Stimulated activated CD8-positive, alpha-beta memory T cell treated with anti-CD3 and anti-CD28 coated beads, Interleukin-15, amount 100 ng/mL, for 24 hours (primary cell): ENCODE data around the gene MTA3.
"Not testable (repeated sequence)": the region's sequence is repeated elsewhere in the genome, so short reads cannot be mapped to it uniquely, and the experiment has no call there.

Experiments
- DNase-seq: peaks from one replicate; pipeline ENCODE4 v3.0.0-alpha.2; 2020; ENCODE audit warnings: low read depth

Gene MTA3

DNA sequence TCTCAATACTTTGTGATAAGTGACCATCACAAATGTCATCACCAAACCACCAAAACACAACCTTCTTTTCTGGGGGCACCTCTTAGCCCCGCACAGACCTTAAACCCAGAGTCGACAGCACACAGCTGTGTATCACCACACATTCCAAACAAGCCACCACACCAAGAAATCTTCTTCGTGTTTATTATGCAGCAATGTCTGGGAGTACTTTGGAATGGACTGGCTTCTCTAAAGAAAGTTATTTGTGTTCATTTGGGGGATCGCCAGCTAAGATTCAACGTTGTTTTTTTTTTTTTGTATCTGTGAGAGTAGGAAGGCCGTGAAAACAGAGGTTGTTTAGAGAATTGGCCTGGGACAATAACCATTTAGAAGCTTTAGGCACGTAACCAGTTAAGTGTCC is 1.1 kb upstream of the MTA3 start:
- no peak for DNase-seq

GRCh38 chr2:42567806-42568400 is 529 bp upstream of the MTA3 start:
- no peak for DNase-seq

DNA sequence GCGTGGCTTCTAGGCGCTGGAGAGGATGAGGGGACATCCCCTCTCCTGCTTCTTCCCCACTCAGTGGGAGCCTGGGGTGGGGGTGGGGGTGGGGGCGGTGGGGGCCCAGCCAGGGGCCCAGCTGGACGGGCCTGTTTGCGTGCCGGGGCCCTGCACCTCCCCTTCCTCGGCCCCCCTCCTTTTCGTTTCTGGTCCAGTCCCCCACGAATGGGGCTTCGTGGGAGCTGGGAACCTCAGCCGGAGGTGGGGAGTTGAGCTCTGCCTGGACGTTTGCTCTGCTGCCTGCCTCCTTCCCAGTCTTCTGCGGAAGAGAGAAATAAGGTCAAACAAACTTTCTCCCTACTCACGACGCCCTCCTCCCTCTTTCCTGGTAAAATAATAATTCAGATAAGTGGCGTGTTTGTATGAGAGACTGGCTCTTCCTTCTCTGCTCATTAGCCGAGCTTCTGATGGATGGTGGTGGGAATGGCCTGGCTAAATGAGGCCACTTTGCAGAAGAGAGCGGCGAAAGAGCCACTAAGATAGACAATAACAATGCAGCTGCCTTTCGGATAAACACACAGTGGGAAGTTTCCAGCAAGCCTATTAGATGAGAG is 782 bp downstream of the MTA3 start:
- DNase-seq, result no peak

- DNase-seq, result no peak
Measured at GRCh38 chr2:42569883-42570282, 1.5 kb downstream of the MTA3 start.

DNA sequence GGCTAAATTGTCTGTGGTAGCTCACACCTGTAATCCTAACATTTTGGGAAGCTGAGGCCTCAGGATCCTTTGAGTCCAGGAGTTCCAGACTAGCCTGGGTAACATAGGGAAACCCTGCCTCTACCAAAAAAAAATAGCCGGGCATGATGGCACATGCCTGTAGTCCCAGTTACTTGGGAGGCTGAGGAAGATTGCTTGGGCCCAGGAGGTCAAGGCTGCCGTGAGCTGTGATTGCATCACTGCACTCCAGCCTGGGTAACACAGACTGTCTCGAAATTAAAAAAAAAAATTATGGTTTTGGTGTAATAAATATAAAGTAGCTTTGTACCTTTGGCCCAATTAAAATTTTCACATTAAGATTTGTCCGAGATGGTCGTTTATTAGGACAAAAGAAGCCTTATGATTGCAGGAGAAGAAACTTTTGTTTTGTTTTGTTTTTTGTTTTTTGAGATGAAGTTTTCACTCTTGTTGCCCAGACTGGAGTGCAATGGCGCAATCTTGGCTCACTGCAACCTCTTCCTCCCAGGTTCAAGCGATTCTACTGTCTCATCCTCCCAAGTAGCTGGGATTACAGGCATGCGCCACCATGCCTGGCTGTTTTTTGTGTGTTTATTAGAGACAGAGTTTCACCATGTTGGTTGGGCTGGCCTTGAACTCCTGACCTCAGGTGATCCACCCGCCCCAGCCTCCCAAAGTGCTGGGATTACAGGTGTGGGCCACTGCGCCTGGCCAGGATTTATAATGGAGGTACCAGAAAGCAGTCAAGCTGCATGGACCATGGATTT is 4.1 kb downstream of the MTA3 start:
- no peak for DNase-seq

DNA sequence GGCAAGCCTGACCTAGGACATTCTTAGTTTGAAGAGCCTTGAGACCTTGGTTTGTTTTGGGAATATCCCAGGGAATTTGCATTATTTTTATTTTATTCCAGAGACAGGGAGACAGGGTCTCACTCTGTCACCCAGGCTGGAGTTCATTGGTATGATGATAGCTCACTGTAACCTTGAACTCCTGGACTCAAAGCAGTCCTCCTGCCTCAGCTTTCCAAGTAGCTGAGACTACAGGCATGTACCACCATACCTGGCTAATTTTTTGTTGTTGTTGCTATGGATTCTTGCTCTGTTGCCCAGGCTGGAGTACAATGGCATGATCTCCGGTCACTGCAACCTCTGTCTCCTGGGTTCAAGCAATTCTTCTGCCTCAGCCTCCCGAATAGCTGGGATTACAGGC is 4.8 kb downstream of the MTA3 start:
- no peak for DNase-seq

GRCh38 chr2:42575458-42576064 is 7.1 kb downstream of the MTA3 start:
- no peak for DNase-seq

DNA sequence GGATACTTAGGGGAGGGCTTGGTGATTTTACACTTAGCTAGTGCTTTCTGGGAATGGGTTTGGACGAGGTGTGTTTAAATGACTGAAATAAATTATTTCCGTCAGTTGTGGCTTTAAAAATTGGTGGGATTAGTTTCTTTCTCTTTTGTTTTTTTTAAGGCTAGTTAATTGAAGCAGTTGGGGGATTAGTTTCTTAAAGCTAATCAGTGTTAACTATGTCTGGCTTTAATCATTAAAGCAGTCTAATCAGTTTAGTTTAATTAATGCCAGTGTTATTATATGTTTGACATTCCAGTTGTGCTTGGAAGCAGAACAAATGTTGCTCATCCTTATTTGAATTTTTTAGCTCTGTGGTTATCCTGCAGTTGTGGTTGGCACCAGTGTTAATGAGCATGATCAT is 10.2 kb downstream of the MTA3 start:
- DNase-seq, result no peak

- no peak for DNase-seq
Measured at GRCh38 chr2:42581257-42581656, 12.8 kb downstream of the MTA3 start.

DNA sequence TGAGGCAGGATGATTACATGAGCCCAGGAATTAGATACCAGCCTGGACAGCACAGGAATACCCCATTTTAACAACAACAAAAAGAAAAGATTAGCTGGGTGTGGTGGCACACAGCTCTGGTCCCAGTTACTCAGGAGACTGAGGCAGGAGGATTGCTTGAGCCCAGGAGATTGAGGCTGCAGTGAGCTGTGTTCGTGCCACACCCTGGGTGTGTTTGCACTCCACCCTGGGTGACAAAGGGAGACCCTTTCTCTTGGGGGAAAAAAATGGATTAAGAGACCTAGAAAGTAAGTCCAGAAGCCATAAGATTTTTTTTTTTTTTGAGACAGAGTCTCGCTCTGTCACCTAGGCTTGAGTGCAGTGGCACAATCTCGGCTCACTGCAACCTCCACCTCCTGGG is 16.2 kb downstream of the MTA3 start:
- not testable (repeated sequence) for DNase-seq

DNA sequence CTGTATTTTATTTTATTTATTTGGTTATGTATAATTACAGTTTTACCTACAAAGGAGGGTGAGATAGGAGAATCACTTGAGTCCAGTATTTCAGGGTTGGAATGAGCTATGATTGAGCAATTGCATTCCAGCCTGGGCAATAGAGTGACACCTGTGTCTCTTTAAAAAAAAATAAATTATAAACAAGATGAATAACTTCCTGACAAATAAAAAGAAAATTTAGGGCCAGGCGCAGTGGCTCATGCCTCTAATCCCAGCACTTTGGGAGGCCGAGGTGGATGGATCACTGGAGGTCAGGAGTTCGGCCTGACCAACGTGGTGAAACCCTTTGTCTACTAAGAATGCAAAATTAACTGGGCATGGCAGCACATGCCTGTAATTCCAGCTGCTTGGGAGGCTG is 17.3 kb downstream of the MTA3 start:
- DNase-seq, result no peak

GRCh38 chr2:42587526-42588117 is 19.2 kb downstream of the MTA3 start:
- no peak for DNase-seq

DNA sequence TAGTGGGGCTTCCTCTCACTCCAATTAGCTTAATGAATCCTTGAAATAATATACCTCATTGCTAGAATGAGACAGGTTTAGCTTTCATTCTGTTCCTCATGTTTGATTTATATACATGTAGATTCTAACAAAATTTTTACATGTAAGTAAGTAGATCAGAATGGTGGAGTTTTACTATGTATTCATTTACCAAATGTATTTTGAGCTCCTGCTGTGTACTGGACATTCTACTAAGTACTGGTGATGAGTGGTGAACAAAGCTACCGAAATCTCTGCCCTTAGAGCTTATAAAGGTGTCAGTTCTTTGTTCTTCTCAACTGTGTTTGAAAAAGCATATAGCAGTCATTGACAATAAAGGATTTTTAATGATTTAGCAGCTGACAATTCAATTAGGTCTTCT is 19.7 kb downstream of the MTA3 start:
- no peak for DNase-seq

- no peak for DNase-seq
Measured at GRCh38 chr2:42590176-42590575, 21.7 kb downstream of the MTA3 start.

DNA sequence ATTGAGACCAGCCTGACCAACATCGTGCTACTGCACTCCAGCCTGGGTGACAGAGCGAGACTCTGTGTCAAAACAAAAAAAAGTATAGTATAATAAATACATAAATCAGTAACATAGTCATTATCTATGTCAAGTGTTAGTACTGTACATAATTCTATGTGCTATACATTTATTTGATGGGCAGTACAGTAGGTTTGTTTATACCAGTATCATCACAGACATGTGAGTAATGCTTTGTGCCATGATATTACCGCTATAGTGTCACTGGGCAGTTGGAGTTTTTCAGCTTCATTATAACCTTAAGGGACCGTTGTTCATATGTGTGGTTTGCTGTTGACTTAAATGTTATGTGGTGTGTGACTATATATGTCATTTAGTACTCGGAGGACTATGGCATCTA is 24.9 kb downstream of the MTA3 start:
- no peak for DNase-seq

GRCh38 chr2:42598656-42599055 is 30.2 kb downstream of the MTA3 start:
- no peak for DNase-seq

GRCh38 chr2:42601076-42601475 is 32.6 kb downstream of the MTA3 start:
- DNase-seq, result no peak

DNA sequence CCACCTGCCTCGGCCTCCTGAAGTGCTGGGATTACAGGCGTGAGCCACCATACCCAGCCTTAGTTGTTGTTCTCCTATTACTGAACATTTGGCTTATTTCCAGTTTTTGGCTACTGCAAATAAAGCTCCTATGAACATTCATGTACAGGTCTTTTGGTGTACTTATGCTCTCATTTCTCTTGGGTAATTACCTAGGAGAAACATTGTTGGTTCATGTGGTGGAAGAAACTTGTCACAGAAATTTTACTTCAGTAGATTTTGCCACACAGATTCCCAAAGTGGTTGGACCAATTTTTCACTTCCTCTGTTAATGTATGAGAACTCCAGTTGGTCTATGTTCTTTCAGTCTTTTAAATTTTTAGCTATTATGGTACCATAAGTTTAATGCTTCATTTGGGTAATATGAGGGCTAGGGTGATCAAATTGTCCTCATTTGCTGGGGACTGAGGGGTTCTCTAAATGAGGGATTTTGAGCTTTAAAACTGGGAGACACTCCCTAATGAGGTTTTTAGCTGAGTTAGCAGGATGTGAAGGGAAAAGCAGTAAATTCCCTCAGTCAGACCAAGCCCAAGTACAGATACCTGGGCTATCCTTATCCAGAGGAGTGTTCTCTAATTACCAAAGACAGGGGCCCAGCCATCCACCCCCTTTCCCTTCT is 33.9 kb downstream of the MTA3 start:
- no peak for DNase-seq

- DNase-seq, result no peak
Measured at GRCh38 chr2:42602876-42603219, 34.4 kb downstream of the MTA3 start.

DNA sequence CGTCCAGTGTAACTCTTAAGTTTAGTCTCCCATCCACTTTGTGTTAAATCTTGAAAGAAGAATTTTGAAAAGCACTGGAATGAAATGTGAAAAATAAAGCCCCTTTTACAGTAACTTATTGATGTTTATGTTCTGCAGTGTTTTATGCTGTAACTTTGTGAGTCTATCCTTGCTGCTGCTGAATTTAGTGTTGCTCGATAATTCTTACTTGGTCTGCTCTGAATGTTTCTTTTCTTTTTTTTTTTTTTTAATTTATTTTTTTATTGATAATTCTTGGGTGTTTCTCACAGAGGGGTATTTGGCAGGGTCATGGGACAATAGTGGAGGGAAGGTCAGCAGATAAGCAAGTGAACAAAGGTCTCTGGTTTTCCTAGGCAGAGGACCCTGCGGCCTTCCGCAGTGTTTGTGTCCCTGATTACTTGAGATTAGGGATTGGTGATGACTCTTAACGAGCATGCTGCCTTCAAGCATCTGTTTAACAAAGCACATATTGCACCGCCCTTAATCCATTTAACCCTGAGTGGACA is 36.0 kb downstream of the MTA3 start:
- not testable (repeated sequence) for DNase-seq

DNA sequence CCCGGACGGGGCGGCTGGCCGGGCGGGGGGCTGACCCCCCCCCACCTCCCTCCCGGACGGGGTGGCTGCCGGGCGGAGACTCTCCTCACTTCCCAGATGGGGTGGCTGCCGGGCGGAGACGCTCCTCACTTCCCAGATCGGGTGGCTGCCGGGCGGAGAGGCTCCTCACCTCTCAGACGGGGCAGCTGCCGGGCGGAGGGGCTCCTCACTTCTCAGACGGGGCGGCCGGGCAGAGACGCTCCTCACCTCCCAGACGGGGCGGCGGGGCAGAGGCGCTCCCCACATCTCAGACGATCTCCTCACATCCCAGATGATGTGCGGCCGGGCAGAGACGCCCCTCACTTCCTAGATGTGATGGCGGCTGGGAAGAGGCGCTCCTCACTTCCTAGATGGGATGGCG is 37.7 kb downstream of the MTA3 start:
- DNase-seq, result not testable (repeated sequence)

DNA sequence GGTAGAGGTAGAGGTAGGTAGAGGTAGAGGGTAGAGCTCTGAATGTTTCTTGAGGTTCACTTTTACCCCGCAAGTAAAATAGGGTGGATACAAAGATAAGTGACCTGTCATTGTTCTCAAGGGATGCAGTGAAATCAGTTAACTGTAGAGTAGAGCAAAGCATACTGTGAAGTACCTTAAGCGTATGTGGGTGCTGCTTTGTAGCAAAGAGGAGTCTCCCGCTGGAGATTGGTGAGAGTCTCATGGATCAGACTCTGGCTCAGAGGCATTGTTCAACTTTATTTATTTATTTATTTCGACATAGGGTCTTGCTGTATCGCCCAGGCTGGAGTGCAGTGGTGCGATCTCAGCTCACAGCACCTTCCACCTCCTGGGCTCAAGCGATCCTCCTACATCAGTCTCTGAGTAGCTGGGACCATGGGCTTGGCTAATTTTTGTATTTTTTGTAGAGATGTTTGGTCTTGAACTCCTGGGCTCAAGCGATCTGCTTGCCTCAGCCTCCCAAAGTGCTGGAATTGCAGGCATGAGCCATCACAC is 38.7 kb downstream of the MTA3 start:
- DNase-seq, result no peak
